Measurements from ENCODE around the gene EFCAB9.

DNA sequence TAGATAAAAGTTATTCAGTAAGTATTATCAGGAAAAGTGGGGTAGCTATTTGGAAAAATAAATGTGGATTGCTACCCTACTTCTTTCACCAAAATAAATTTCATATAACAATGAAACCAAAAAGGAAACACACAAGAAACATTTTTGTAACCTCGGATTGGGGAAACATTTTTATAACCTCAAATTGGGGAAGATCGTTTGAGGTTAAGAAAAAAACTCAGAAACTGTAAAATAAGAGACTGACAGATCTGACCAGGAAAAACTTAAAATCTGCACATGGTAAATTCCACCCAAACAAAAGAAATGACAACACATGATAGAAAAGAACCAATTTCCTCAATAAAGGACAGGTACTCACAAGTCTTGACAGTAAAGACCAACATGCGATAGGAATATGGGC is 13.5 kb downstream of the EFCAB9 start:
- TF ChIP-seq GATA3 (IDR thresholded peaks at IDR 0.05; ENCODE audit: low read depth, low read length), result no peak
- TF ChIP-seq GATA2 (IDR thresholded peaks at IDR 0.05; ENCODE audit: low read depth, low read length), result no peak
